Measurements from ENCODE around the gene TRAF1.

Gene TRAF1

GRCh38 chr9:120914953-120915352 is 11.6 kb downstream of the TRAF1 start:
- DNase-seq: no peak
- in situ Hi-C loops (cut with HindIII; ENCODE audit: low pct_ligation_motif_present, low pct_unique_long_range_greater_than_20kb, low sequenced_read_pairs): no loop called here

- in situ Hi-C loops (cut with HindIII; ENCODE audit: low pct_ligation_motif_present, low pct_unique_long_range_greater_than_20kb, low sequenced_read_pairs): no loop called here
Observed at GRCh38 chr9:120914396-120914795, 12.2 kb downstream of the TRAF1 start.

GRCh38 chr9:120913647-120914264 is 12.8 kb downstream of the TRAF1 start:
- peak; percentile 18 for DNase-seq
- in situ Hi-C loops (cut with HindIII; ENCODE audit: low pct_ligation_motif_present, low pct_unique_long_range_greater_than_20kb, low sequenced_read_pairs): no loop called here

More at GRCh38 chr9:120914396-120914795, 12.2 kb downstream of the TRAF1 start:
- DNase-seq: no peak

- DNase-seq: no peak
- in situ Hi-C loops (cut with HindIII; ENCODE audit: low pct_ligation_motif_present, low pct_unique_long_range_greater_than_20kb, low sequenced_read_pairs): no loop called here
Observed at GRCh38 chr9:120912958-120913646, 13.5 kb downstream of the TRAF1 start.

- no peak for DNase-seq
- in situ Hi-C loops (cut with HindIII; ENCODE audit: low pct_ligation_motif_present, low pct_unique_long_range_greater_than_20kb, low sequenced_read_pairs): no loop called here
Observed at GRCh38 chr9:120911295-120911837, 15.2 kb downstream of the TRAF1 start.

- no peak for DNase-seq
- in situ Hi-C loops (cut with HindIII; ENCODE audit: low pct_ligation_motif_present, low pct_unique_long_range_greater_than_20kb, low sequenced_read_pairs): no loop called here
Observed at GRCh38 chr9:120910643-120911042, 16.0 kb downstream of the TRAF1 start.

GRCh38 chr9:120909904-120910303 is 16.7 kb downstream of the TRAF1 start:
- DNase-seq: no peak
- in situ Hi-C loops (cut with HindIII; ENCODE audit: low pct_ligation_motif_present, low pct_unique_long_range_greater_than_20kb, low sequenced_read_pairs): no loop called here

GRCh38 chr9:120905315-120906164 is 21.1 kb downstream of the TRAF1 start:
- in situ Hi-C loops (cut with HindIII; ENCODE audit: low pct_ligation_motif_present, low pct_unique_long_range_greater_than_20kb, low sequenced_read_pairs): no loop called here
- no peak for DNase-seq

- no peak for DNase-seq
- in situ Hi-C loops (cut with HindIII; ENCODE audit: low pct_ligation_motif_present, low pct_unique_long_range_greater_than_20kb, low sequenced_read_pairs): no loop called here
Observed at GRCh38 chr9:120904978-120905301, 21.7 kb downstream of the TRAF1 start.

- in situ Hi-C loops (cut with HindIII; ENCODE audit: low pct_ligation_motif_present, low pct_unique_long_range_greater_than_20kb, low sequenced_read_pairs): no loop called here
- no peak for DNase-seq
Observed at GRCh38 chr9:120904061-120904977, 22.3 kb downstream of the TRAF1 start.

GRCh38 chr9:120902569-120903535 is 23.7 kb downstream of the TRAF1 start:
- in situ Hi-C loops (cut with HindIII; ENCODE audit: low pct_ligation_motif_present, low pct_unique_long_range_greater_than_20kb, low sequenced_read_pairs): no loop called here
- DNase-seq: no peak

- in situ Hi-C loops (cut with HindIII; ENCODE audit: low pct_ligation_motif_present, low pct_unique_long_range_greater_than_20kb, low sequenced_read_pairs): no loop called here
- no peak for DNase-seq
Observed at GRCh38 chr9:120901755-120902568, 24.6 kb downstream of the TRAF1 start.

- DNase-seq: no peak
- in situ Hi-C loops (cut with HindIII; ENCODE audit: low pct_ligation_motif_present, low pct_unique_long_range_greater_than_20kb, low sequenced_read_pairs): no loop called here
Observed at GRCh38 chr9:120900824-120901223, 25.8 kb downstream of the TRAF1 start.

GRCh38 chr9:120899490-120900068 is 27.0 kb downstream of the TRAF1 start:
- DNase-seq: no peak
- in situ Hi-C loops (cut with HindIII; ENCODE audit: low pct_ligation_motif_present, low pct_unique_long_range_greater_than_20kb, low sequenced_read_pairs): no loop called here

- DNase-seq: no peak
- in situ Hi-C loops (cut with HindIII; ENCODE audit: low pct_ligation_motif_present, low pct_unique_long_range_greater_than_20kb, low sequenced_read_pairs): no loop called here
Observed at GRCh38 chr9:120898396-120898795, 28.2 kb downstream of the TRAF1 start.

GRCh38 chr9:120895951-120896350 is 30.6 kb downstream of the TRAF1 start:
- no peak for DNase-seq
- in situ Hi-C loops (cut with HindIII; ENCODE audit: low pct_ligation_motif_present, low pct_unique_long_range_greater_than_20kb, low sequenced_read_pairs): no loop called here
